ENCODE data around the gene MAPK12. TPM values are rescaled to one million over a fixed set of nuclear protein-coding genes. Genes with fewer than 3 reads are reported as not detected.

The MAPK12 gene
- total RNA-seq, 1 donor from 2014 or later: 27.3 TPM

DNA sequence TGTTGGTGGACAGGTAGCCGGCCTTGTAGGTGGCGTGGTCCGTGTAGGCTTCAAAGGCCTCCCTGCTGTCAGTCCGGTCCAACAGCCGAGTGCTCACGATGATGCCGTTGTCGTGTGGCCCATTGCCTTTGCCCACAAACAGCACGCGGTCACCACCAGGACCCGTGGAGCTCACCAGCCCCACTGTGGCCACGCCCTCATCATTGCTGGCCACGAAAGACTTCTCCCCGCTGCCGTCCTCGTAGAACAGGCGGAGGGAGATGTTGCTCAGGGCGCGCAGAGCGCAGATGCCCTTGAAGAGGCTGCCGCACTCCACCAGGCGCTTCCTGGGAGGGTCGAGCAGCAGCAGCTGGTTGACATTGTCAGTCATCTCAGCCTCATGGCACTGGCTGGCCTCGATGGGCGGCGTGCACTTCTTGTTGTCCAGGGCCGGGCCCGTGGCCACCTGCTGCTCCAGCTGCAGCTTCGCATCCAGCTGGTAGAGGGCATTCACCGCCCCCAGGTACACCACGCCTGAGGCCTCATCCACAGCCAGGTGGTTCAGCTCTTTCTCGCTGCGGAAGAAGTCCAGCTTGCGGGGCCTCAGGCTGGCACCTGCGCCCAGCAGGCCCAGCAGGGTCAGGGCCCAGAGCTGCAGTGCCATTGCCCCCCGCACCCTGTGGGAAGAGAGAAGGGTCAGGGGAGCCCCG is 28.6 kb upstream of the MAPK12 start:
- TF ChIP-seq, protein P1, sequence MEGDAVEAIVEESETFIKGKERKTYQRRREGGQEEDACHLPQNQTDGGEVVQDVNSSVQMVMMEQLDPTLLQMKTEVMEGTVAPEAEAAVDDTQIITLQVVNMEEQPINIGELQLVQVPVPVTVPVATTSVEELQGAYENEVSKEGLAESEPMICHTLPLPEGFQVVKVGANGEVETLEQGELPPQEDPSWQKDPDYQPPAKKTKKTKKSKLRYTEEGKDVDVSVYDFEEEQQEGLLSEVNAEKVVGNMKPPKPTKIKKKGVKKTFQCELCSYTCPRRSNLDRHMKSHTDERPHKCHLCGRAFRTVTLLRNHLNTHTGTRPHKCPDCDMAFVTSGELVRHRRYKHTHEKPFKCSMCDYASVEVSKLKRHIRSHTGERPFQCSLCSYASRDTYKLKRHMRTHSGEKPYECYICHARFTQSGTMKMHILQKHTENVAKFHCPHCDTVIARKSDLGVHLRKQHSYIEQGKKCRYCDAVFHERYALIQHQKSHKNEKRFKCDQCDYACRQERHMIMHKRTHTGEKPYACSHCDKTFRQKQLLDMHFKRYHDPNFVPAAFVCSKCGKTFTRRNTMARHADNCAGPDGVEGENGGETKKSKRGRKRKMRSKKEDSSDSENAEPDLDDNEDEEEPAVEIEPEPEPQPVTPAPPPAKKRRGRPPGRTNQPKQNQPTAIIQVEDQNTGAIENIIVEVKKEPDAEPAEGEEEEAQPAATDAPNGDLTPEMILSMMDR (IDR thresholded peaks at IDR 0.05): no peak

GRCh38 chr22:50289151-50289941 is 27.9 kb upstream of the MAPK12 start:
- peaks cover 20% of the 10 kb centered on the region for H3K4me1 Mint-ChIP-seq (ENCODE audit: unreplicated experiment)
- no peak overlapping the region for H3K27ac Mint-ChIP-seq (ENCODE audit: unreplicated experiment)
- no peaks in the 10 kb centered on the region for H3K9me3 Mint-ChIP-seq (ENCODE audit: unreplicated experiment)
- DNase-seq (ENCODE audit: extremely low spot score, unreplicated experiment): no peak
- no peaks in the 10 kb centered on the region for H3K27me3 Mint-ChIP-seq (ENCODE audit: unreplicated experiment)
- TF ChIP-seq, protein P1 (IDR thresholded peaks at IDR 0.05): no peak
- no peak overlapping the region for H3K4me3 Mint-ChIP-seq (ENCODE audit: unreplicated experiment)
- H3K36me3 Mint-ChIP-seq (ENCODE audit: unreplicated experiment): peaks cover 12% of the 10 kb centered on the region

More for the DNA sequence above, 28.6 kb upstream of the MAPK12 start:
- H3K4me3 Mint-ChIP-seq (ENCODE audit: unreplicated experiment): no peak overlapping the region
- H3K36me3 Mint-ChIP-seq (ENCODE audit: unreplicated experiment): peaks cover 12% of the 10 kb centered on the region
- H3K4me1 Mint-ChIP-seq (ENCODE audit: unreplicated experiment): peaks cover 27% of the 10 kb centered on the region
- H3K27ac Mint-ChIP-seq (ENCODE audit: unreplicated experiment): no peak overlapping the region
- no peak for DNase-seq (ENCODE audit: extremely low spot score, unreplicated experiment)
- no peaks in the 10 kb centered on the region for H3K9me3 Mint-ChIP-seq (ENCODE audit: unreplicated experiment)
- no peaks in the 10 kb centered on the region for H3K27me3 Mint-ChIP-seq (ENCODE audit: unreplicated experiment)

DNA sequence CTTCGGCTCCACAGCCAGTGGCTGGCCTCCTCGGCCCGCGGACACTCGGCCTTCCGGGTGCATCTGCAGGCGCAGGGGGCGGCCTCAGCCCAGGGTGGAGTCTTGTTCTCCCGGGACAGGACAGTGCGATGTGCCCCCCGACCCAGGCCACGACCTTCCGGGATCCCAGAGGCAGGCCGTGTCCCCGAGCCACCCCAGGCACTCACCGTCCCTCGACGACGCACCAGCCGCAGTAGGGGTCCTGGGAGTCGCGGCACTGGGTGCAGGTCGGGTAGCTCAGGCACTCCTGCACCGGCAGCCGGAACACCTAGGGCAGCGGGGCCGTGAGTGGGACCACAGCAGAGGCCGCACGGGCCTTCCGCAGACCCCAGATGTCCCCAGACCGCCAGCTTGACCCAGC is 26.2 kb upstream of the MAPK12 start:
- peaks cover 12% of the 10 kb centered on the region for H3K36me3 Mint-ChIP-seq (ENCODE audit: unreplicated experiment)

GRCh38 chr22:50286701-50287318 is 25.3 kb upstream of the MAPK12 start:
- TF ChIP-seq, protein P1 (IDR thresholded peaks at IDR 0.05): no peak

More for the DNA sequence above, 26.2 kb upstream of the MAPK12 start:
- H3K27ac Mint-ChIP-seq (ENCODE audit: unreplicated experiment): no peak overlapping the region
- peaks cover 9% of the 10 kb centered on the region for H3K4me1 Mint-ChIP-seq (ENCODE audit: unreplicated experiment)
- H3K4me3 Mint-ChIP-seq (ENCODE audit: unreplicated experiment): no peak overlapping the region
- TF ChIP-seq, protein P1 (IDR thresholded peaks at IDR 0.05): no peak
- no peaks in the 10 kb centered on the region for H3K9me3 Mint-ChIP-seq (ENCODE audit: unreplicated experiment)
- no peaks in the 10 kb centered on the region for H3K27me3 Mint-ChIP-seq (ENCODE audit: unreplicated experiment)
- no peak for DNase-seq (ENCODE audit: extremely low spot score, unreplicated experiment)

DNA sequence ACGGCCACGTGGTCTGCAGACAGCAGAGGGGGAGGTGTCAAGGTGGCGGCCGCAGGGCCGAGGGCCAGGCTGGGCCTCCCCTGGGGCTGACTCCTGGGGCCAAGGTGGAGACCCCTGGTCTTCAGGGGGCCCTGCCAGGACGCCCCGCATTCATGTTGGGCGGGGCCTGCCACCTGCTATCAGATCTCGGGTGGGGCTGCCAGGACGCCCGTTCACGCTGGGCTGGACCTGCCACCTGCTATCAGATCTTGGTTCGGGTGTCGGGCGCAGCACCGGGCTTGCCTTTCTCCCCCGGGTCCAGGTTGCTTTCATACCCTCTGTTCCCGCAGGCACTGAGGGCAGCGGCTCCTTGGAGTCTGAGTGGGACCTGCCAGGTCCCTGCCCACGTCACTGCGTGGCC is 24.8 kb upstream of the MAPK12 start:
- Mint-ChIP-seq H3K4me3 (ENCODE audit: unreplicated experiment) (no peak overlapping the region), H3K27me3 (ENCODE audit: unreplicated experiment) (no peaks in the 10 kb centered on the region), H3K4me1 (ENCODE audit: unreplicated experiment) (peaks cover 3% of the 10 kb centered on the region), H3K9me3 (ENCODE audit: unreplicated experiment) (no peaks in the 10 kb centered on the region), H3K36me3 (ENCODE audit: unreplicated experiment) (peaks cover 9% of the 10 kb centered on the region), H3K27ac (ENCODE audit: unreplicated experiment) (no peak overlapping the region)
- TF ChIP-seq, protein P1 (IDR thresholded peaks at IDR 0.05): no peak
- no peak for DNase-seq (ENCODE audit: extremely low spot score, unreplicated experiment)

More at GRCh38 chr22:50286701-50287318, 25.3 kb upstream of the MAPK12 start:
- Mint-ChIP-seq H3K27me3 (ENCODE audit: unreplicated experiment) (no peaks in the 10 kb centered on the region), H3K4me1 (ENCODE audit: unreplicated experiment) (peaks cover 3% of the 10 kb centered on the region), H3K9me3 (ENCODE audit: unreplicated experiment) (no peaks in the 10 kb centered on the region), H3K4me3 (ENCODE audit: unreplicated experiment) (no peak overlapping the region), H3K36me3 (ENCODE audit: unreplicated experiment) (peaks cover 9% of the 10 kb centered on the region), H3K27ac (ENCODE audit: unreplicated experiment) (no peak overlapping the region)
- no peak for DNase-seq (ENCODE audit: extremely low spot score, unreplicated experiment)
